Astrocyte of the cerebellum (primary cell): ENCODE measurements around the gene ZSCAN5C.
"Not testable (repeated sequence)": the region's sequence is repeated elsewhere in the genome, so short reads cannot be mapped to it uniquely, and the experiment has no call there.

Experiments used
- DNase-seq: peaks from one replicate; pipeline ENCODE4 v3.0.0-alpha.2; 2011; ENCODE audit warnings: low read depth
- H3K4me3 ChIP-seq: 2 replicates; pipeline ENCODE4 v1.5.1; 2011; ENCODE audit warnings: mild to moderate bottlenecking, low read depth, low read length, moderate library complexity
- CTCF ChIP-seq: IDR thresholded peaks from 2 replicates; pipeline ENCODE4 v1.5.1; 2012; ENCODE audit warnings: low read length, low read depth, moderate library complexity, mild to moderate bottlenecking; ENCODE audit errors: missing control alignments
- in situ Hi-C: cut with HindIII; loops from 2 replicates; pipeline ENCODE4 v1.10.0; 2017; ENCODE audit warnings: low sequenced_read_pairs

Gene ZSCAN5C

GRCh38 chr19:56170261-56170660 lies 31.8 kb upstream of the ZSCAN5C start:
- H3K4me3 ChIP-seq, result no peak overlapping the region
- in situ Hi-C loops, result loop anchor here (5.0 kb wide), 1 partner anchor 103 kb away; no protein-coding TSS in a partner anchor
- no peak for TF ChIP-seq CTCF
- peak; percentile 6 for DNase-seq

- TF ChIP-seq CTCF, result no peak
- no peak for DNase-seq
- no peak overlapping the region for H3K4me3 ChIP-seq
- in situ Hi-C loops, result loop anchor here (5.0 kb wide), 1 partner anchor 107 kb away; no protein-coding TSS in a partner anchor
Measured at GRCh38 chr19:56174086-56174485, 28.0 kb upstream of the ZSCAN5C start.

- no peak for TF ChIP-seq CTCF
- in situ Hi-C loops, result loop anchor here (5.0 kb wide), 1 partner anchor 107 kb away; no protein-coding TSS in a partner anchor
- H3K4me3 ChIP-seq, result no peak overlapping the region
- DNase-seq, result no peak
Measured at GRCh38 chr19:56174550-56174949, 27.5 kb upstream of the ZSCAN5C start.

- H3K4me3 ChIP-seq, DNase-seq, in situ Hi-C loops: not testable (repeated sequence)
Measured at GRCh38 chr19:56175861-56176307, 26.2 kb upstream of the ZSCAN5C start, which contains the start of gene GALP. TSS of gene GALP (plus strand) at chr19:56176008. CDS start at chr19:56177109, 1,101 bp downstream.

GRCh38 chr19:56176310-56176709 lies 25.8 kb upstream of the ZSCAN5C start:
- DNase-seq, in situ Hi-C loops, H3K4me3 ChIP-seq: not testable (repeated sequence)

GRCh38 chr19:56176881-56177280 lies 25.2 kb upstream of the ZSCAN5C start:
- no peak for TF ChIP-seq CTCF
- H3K4me3 ChIP-seq, result no peak overlapping the region
- DNase-seq, result no peak
- in situ Hi-C loops, result no loop called here

- no peak overlapping the region for H3K4me3 ChIP-seq
- no peak for DNase-seq
- in situ Hi-C loops, result no loop called here
- TF ChIP-seq CTCF, result no peak
Measured at GRCh38 chr19:56177564-56178243, 24.4 kb upstream of the ZSCAN5C start.
